Epithelial cell of esophagus (primary cell): ENCODE data around the gene SCAF8.

Experiments
- DNase-seq: peaks from one replicate; pipeline ENCODE4 v3.0.0; 2010; ENCODE audit warnings: low read depth
- H3K4me3 ChIP-seq: 2 replicates; pipeline ENCODE4 v1.5.1; 2011; ENCODE audit warnings: mild to moderate bottlenecking, low read length, control low read depth
- CTCF ChIP-seq: IDR thresholded peaks from 2 replicates; pipeline ENCODE4 v1.5.1; 2011; ENCODE audit warnings: low read depth, mild to moderate bottlenecking, low read length, control low read depth, inconsistent platforms; ENCODE audit not compliant: insufficient read depth; ENCODE audit errors: missing control alignments

The SCAF8 gene

GRCh38 chr6:154829970-154830369 is 96.8 kb downstream of the SCAF8 start:
- no peak for DNase-seq
- no peak for TF ChIP-seq CTCF
- H3K4me3 ChIP-seq = no peak overlapping the region

- DNase-seq = no peak
- H3K4me3 ChIP-seq = no peak overlapping the region
- TF ChIP-seq CTCF = no peak
These were observed 97.6 kb downstream of the SCAF8 start for GRCh38 chr6:154830771-154831170.

- no peak for TF ChIP-seq CTCF
- H3K4me3 ChIP-seq = no peak overlapping the region
- DNase-seq = no peak
These were observed 102.1 kb downstream of the SCAF8 start for GRCh38 chr6:154835307-154835706.

GRCh38 chr6:154839546-154839945 is 106.3 kb downstream of the SCAF8 start:
- TF ChIP-seq CTCF = no peak
- no peak overlapping the region for H3K4me3 ChIP-seq
- DNase-seq = no peak

GRCh38 chr6:154840363-154840762 is 107.1 kb downstream of the SCAF8 start:
- no peak overlapping the region for H3K4me3 ChIP-seq
- no peak for TF ChIP-seq CTCF
- DNase-seq = no peak

GRCh38 chr6:154841109-154841508 is 107.9 kb downstream of the SCAF8 start:
- no peak for TF ChIP-seq CTCF
- no peak for DNase-seq
- no peak overlapping the region for H3K4me3 ChIP-seq

GRCh38 chr6:154842833-154843232 is 109.6 kb downstream of the SCAF8 start:
- TF ChIP-seq CTCF = no peak
- no peak for DNase-seq
- no peak overlapping the region for H3K4me3 ChIP-seq
